ENCODE measurements around the gene LRRC7. TPM values are rescaled to one million over a fixed set of nuclear protein-coding genes. Genes with fewer than 3 reads are reported as not detected.

LRRC7 gene
- polyA plus RNA-seq, 1 experiment: not detected

GRCh38 chr1:69747207-69747606 lies 179.5 kb downstream of the LRRC7 start:
- Histone ChIP-seq H3K9me3 (ENCODE audit: control insufficient read depth, insufficient read depth, low read length) (no peaks in the 10 kb centered on the region), H3K27me3 (ENCODE audit: control insufficient read depth, insufficient read depth, low read length) (no peaks in the 10 kb centered on the region), H3K27ac (ENCODE audit: low read depth, low read length) (no peak overlapping the region), H3K4me3 (ENCODE audit: low read depth, low read length) (no peak overlapping the region)
- CTCF ChIA-PET: no interaction called here
- TF ChIP-seq, protein P1, sequence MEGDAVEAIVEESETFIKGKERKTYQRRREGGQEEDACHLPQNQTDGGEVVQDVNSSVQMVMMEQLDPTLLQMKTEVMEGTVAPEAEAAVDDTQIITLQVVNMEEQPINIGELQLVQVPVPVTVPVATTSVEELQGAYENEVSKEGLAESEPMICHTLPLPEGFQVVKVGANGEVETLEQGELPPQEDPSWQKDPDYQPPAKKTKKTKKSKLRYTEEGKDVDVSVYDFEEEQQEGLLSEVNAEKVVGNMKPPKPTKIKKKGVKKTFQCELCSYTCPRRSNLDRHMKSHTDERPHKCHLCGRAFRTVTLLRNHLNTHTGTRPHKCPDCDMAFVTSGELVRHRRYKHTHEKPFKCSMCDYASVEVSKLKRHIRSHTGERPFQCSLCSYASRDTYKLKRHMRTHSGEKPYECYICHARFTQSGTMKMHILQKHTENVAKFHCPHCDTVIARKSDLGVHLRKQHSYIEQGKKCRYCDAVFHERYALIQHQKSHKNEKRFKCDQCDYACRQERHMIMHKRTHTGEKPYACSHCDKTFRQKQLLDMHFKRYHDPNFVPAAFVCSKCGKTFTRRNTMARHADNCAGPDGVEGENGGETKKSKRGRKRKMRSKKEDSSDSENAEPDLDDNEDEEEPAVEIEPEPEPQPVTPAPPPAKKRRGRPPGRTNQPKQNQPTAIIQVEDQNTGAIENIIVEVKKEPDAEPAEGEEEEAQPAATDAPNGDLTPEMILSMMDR (IDR thresholded peaks at IDR 0.05; ENCODE audit: low read depth, low read length): no peak
- no peak for DNase-seq (ENCODE audit: low read depth, low spot score)
- POLR2A ChIA-PET: interaction anchor here (0.6 kb wide), 1 partner anchor 52 kb away, joined by 5 read pairs; no protein-coding TSS in a partner anchor

DNA sequence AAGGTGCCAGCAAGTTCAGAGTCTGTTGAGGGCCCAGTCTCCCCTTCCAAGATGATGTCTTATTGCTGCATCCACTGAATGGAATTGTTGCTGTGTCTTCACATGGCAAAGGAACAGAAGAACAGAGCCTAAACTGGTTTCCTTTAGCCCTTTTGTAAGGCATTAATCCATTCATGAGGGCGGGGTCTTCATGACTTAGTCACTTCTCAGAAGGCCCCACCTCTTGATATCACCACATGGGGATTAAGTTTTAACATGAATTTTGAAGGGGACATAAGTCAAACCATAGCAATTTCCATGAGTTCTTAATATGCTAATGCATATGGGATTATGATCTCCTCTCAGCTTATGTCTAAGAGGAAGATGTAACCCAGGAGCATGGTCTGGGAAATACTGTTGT lies 182.9 kb downstream of the LRRC7 start:
- no peaks in the 10 kb centered on the region for H3K27me3 ChIP-seq (ENCODE audit: control insufficient read depth, insufficient read depth, low read length)
- H3K9me3 ChIP-seq (ENCODE audit: control insufficient read depth, insufficient read depth, low read length): no peaks in the 10 kb centered on the region
- ChIA-PET POLR2A (no interaction called here), CTCF (no interaction called here)
- no peak for DNase-seq (ENCODE audit: low read depth, low spot score)
- TF ChIP-seq, protein P1 (IDR thresholded peaks at IDR 0.05; ENCODE audit: low read depth, low read length): no peak
- H3K4me3 ChIP-seq (ENCODE audit: low read depth, low read length): no peak overlapping the region
- no peak overlapping the region for H3K27ac ChIP-seq (ENCODE audit: low read depth, low read length)

DNA sequence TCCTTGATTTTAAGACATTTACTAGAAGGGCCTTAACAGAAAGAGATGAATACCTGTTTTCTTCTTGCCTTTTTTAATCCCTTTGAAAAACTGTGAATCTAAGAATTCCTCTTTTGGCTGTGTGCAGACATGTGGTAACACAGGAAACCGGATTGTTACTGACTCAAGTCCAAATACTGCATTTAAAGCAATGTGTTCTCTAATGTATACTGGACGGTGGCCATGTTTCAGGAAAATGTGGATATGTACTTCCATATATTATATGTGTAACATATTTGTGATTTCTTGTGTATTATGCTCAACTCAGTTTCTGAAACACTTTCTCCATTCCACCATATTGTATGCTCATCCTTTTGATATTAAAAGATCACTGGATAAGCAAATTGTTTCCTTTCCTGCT lies 185.1 kb downstream of the LRRC7 start:
- CTCF ChIA-PET: no interaction called here
- TF ChIP-seq, protein P1 (IDR thresholded peaks at IDR 0.05; ENCODE audit: low read depth, low read length): no peak

DNA sequence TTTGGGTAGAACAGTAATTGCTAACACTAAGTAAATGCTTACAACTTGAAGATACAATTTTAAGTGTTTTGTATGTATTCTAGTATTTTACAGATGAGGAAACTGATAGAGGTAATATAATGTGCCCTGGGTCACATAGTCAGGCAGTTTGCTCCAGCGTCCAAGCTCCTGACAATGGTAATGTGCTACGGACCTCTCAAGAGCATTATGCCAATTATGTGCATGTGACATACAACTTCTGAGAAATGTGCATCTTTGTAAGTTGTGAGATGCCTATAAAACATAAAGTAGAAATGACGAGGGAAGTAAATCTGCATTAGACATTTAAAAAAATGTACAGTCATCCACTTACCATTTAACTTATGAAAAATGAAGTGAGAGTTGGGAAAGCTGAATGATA lies 186.8 kb downstream of the LRRC7 start:
- TF ChIP-seq, protein P1 (IDR thresholded peaks at IDR 0.05; ENCODE audit: low read depth, low read length): no peak
- CTCF ChIA-PET: no interaction called here
- no peak overlapping the region for H3K4me3 ChIP-seq (ENCODE audit: low read depth, low read length)

More for the DNA sequence above, 185.1 kb downstream of the LRRC7 start:
- Histone ChIP-seq H3K9me3 (ENCODE audit: control insufficient read depth, insufficient read depth, low read length) (no peaks in the 10 kb centered on the region), H3K27ac (ENCODE audit: low read depth, low read length) (no peak overlapping the region), H3K4me3 (ENCODE audit: low read depth, low read length) (no peak overlapping the region), H3K27me3 (ENCODE audit: control insufficient read depth, insufficient read depth, low read length) (no peaks in the 10 kb centered on the region)
- DNase-seq (ENCODE audit: low read depth, low spot score): no peak
- POLR2A ChIA-PET: no interaction called here

GRCh38 chr1:69755647-69756046 lies 187.9 kb downstream of the LRRC7 start:
- ChIA-PET POLR2A (no interaction called here), CTCF (no interaction called here)
- H3K9me3 ChIP-seq (ENCODE audit: control insufficient read depth, insufficient read depth, low read length): no peaks in the 10 kb centered on the region
- TF ChIP-seq, protein P1 (IDR thresholded peaks at IDR 0.05; ENCODE audit: low read depth, low read length): no peak
- DNase-seq (ENCODE audit: low read depth, low spot score): no peak
- H3K27me3 ChIP-seq (ENCODE audit: control insufficient read depth, insufficient read depth, low read length): no peaks in the 10 kb centered on the region
- no peak overlapping the region for H3K4me3 ChIP-seq (ENCODE audit: low read depth, low read length)
- no peak overlapping the region for H3K27ac ChIP-seq (ENCODE audit: low read depth, low read length)

More for the DNA sequence above, 186.8 kb downstream of the LRRC7 start:
- no peaks in the 10 kb centered on the region for H3K27me3 ChIP-seq (ENCODE audit: control insufficient read depth, insufficient read depth, low read length)
- H3K9me3 ChIP-seq (ENCODE audit: control insufficient read depth, insufficient read depth, low read length): no peaks in the 10 kb centered on the region
- DNase-seq (ENCODE audit: low read depth, low spot score): no peak
- H3K27ac ChIP-seq (ENCODE audit: low read depth, low read length): no peak overlapping the region
- POLR2A ChIA-PET: no interaction called here

Measured in AG04450 (cell line).